GM13977 (cell line): Measurements from ENCODE around the gene CISTR.

Source experiments
- DNase-seq: peaks from one replicate; pipeline ENCODE4 v3.0.0; 2012; ENCODE audit warnings: low spot score
- in situ Hi-C: fragments of 300-500 bp; cut with MboI; formaldehyde crosslinking; loops from one replicate; pipeline ENCODE4 v1.12.0; 2022; ENCODE audit warnings: low sequenced_read_pairs, low pct_unique_long_range_greater_than_20kb, mixed read lengths, inconsistent platforms; ENCODE audit not compliant: unreplicated experiment
- TF ChIP-seq, protein P1 (sequence below): IDR thresholded peaks from 2 replicates; pipeline ENCODE4 v1.5.1; 2012; ENCODE audit warnings: mild to moderate bottlenecking, control low read depth; ENCODE audit not compliant: insufficient read depth; ENCODE audit errors: extremely low read depth, missing control alignments

The CISTR gene

GRCh38 chr12:53734425-53734824, 17.4 kb downstream of the CISTR start:
- in situ Hi-C loops = no loop called here
- TF ChIP-seq, protein P1, sequence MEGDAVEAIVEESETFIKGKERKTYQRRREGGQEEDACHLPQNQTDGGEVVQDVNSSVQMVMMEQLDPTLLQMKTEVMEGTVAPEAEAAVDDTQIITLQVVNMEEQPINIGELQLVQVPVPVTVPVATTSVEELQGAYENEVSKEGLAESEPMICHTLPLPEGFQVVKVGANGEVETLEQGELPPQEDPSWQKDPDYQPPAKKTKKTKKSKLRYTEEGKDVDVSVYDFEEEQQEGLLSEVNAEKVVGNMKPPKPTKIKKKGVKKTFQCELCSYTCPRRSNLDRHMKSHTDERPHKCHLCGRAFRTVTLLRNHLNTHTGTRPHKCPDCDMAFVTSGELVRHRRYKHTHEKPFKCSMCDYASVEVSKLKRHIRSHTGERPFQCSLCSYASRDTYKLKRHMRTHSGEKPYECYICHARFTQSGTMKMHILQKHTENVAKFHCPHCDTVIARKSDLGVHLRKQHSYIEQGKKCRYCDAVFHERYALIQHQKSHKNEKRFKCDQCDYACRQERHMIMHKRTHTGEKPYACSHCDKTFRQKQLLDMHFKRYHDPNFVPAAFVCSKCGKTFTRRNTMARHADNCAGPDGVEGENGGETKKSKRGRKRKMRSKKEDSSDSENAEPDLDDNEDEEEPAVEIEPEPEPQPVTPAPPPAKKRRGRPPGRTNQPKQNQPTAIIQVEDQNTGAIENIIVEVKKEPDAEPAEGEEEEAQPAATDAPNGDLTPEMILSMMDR = no peak
- DNase-seq = no peak

DNA sequence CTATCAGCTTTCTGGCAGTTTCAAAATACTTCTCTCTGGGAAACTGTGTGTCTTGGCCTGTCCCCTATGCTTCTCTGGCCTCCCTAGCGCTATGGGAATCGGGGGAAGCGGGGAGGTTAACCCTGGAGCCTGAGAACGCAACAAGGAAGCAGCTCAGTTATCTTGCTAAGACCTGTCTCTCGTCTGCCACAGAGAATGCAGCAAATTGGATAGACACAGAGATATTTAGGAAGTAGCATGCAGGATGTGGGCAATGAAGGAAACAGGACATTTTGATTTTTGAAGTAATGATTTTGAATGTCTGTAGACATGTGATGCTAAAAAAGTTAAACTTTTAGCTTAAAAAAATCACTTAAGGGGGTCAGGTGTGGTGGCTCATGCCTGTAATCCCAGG, 18.0 kb downstream of the CISTR start:
- DNase-seq = no peak
- in situ Hi-C loops = no loop called here
- TF ChIP-seq, protein P1 = no peak

- in situ Hi-C loops = no loop called here
- TF ChIP-seq, protein P1 = no peak
- no peak for DNase-seq
Measured at GRCh38 chr12:53733051-53733806, 18.6 kb downstream of the CISTR start.

- TF ChIP-seq, protein P1 = no peak
- in situ Hi-C loops = no loop called here
- no peak for DNase-seq
Measured at GRCh38 chr12:53729644-53730043, 22.1 kb downstream of the CISTR start.

DNA sequence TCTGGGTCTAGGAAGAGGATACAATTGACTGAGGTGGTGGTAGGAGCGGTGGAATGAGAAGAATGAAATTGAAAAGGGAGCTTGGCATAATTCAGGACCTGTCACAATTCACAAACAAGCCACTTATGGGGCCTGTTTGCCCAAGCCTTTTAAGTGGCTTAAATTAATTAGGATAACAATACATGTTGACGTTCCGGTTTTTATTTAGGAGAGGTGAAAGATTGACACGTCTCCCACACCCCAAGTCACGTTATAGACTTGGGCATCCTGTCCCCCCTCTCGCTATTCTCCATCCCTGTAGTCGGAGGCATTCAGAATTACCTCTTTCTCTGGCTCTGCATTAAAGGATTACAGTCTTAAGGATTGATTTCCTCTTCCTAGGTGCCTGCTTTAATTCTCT, 23.6 kb downstream of the CISTR start:
- in situ Hi-C loops = no loop called here
- TF ChIP-seq, protein P1 = no peak
- no peak for DNase-seq

GRCh38 chr12:53727310-53728041, 24.3 kb downstream of the CISTR start, which contains the start of gene CALCOCO1:
TSS of gene CALCOCO1 (minus strand) at chr12:53727452. CDS start at chr12:53725242, 2,210 bp downstream.
- in situ Hi-C loops = no loop called here
- TF ChIP-seq, protein P1 = no peak

More at GRCh38 chr12:53727310-53728041, 24.3 kb downstream of the CISTR start, which contains the start of gene CALCOCO1:
- DNase-seq = peak; percentile 95
